ENCODE data around the gene LRP5. TPM values are rescaled to one million over a fixed set of nuclear protein-coding genes. Genes with fewer than 3 reads are reported as not detected.
A peak's percentile ranks its signal among the peaks of the same experiment; 100 is the strongest.

The LRP5 gene
- total RNA-seq, 1 donor from 2014 or later = 17.4 TPM

GRCh38 chr11:68274306-68274705, 38.1 kb upstream of the LRP5 start:
- DNase-seq = no peak
- H3K27me3 Mint-ChIP-seq (ENCODE audit: unreplicated experiment) = peaks cover 4% of the 10 kb centered on the region
- peak overlapping the region; percentile 28 for H3K27ac Mint-ChIP-seq (ENCODE audit: unreplicated experiment)
- H3K4me1 Mint-ChIP-seq (ENCODE audit: low read depth, unreplicated experiment) = peaks cover 11% of the 10 kb centered on the region
- no peaks in the 10 kb centered on the region for H3K9me3 Mint-ChIP-seq (ENCODE audit: unreplicated experiment)
- TF ChIP-seq CTCF (IDR thresholded peaks at IDR 0.05; ENCODE audit: partially characterized antibody, unreplicated experiment) = no peak
- no peaks in the 10 kb centered on the region for H3K36me3 Mint-ChIP-seq (ENCODE audit: unreplicated experiment)
- no peak overlapping the region for H3K4me3 Mint-ChIP-seq (ENCODE audit: unreplicated experiment)

GRCh38 chr11:68275721-68276507, 36.5 kb upstream of the LRP5 start:
- Mint-ChIP-seq H3K4me3 (ENCODE audit: unreplicated experiment) (no peak overlapping the region), H3K36me3 (ENCODE audit: unreplicated experiment) (no peaks in the 10 kb centered on the region), H3K9me3 (ENCODE audit: unreplicated experiment) (no peaks in the 10 kb centered on the region), H3K27me3 (ENCODE audit: unreplicated experiment) (peaks cover 4% of the 10 kb centered on the region), H3K27ac (ENCODE audit: unreplicated experiment) (no peak overlapping the region), H3K4me1 (ENCODE audit: low read depth, unreplicated experiment) (peaks cover 3% of the 10 kb centered on the region)
- no peak for DNase-seq
- no peak for TF ChIP-seq CTCF (IDR thresholded peaks at IDR 0.05; ENCODE audit: partially characterized antibody, unreplicated experiment)

- no peaks in the 10 kb centered on the region for H3K9me3 Mint-ChIP-seq (ENCODE audit: unreplicated experiment)
- H3K36me3 Mint-ChIP-seq (ENCODE audit: unreplicated experiment) = no peaks in the 10 kb centered on the region
- H3K4me3 Mint-ChIP-seq (ENCODE audit: unreplicated experiment) = no peak overlapping the region
- peaks cover 4% of the 10 kb centered on the region for H3K27me3 Mint-ChIP-seq (ENCODE audit: unreplicated experiment)
- H3K4me1 Mint-ChIP-seq (ENCODE audit: low read depth, unreplicated experiment) = peaks cover 2% of the 10 kb centered on the region
- H3K27ac Mint-ChIP-seq (ENCODE audit: unreplicated experiment) = no peak overlapping the region
- no peak for TF ChIP-seq CTCF (IDR thresholded peaks at IDR 0.05; ENCODE audit: partially characterized antibody, unreplicated experiment)
- no peak for DNase-seq
These were observed 35.5 kb upstream of the LRP5 start for GRCh38 chr11:68276861-68277260.

- Mint-ChIP-seq H3K4me3 (ENCODE audit: unreplicated experiment) (no peak overlapping the region), H3K27ac (ENCODE audit: unreplicated experiment) (no peak overlapping the region), H3K27me3 (ENCODE audit: unreplicated experiment) (peaks cover 2% of the 10 kb centered on the region), H3K4me1 (ENCODE audit: low read depth, unreplicated experiment) (peaks cover 2% of the 10 kb centered on the region), H3K36me3 (ENCODE audit: unreplicated experiment) (peaks cover 6% of the 10 kb centered on the region), H3K9me3 (ENCODE audit: unreplicated experiment) (peaks cover 3% of the 10 kb centered on the region)
- TF ChIP-seq CTCF (IDR thresholded peaks at IDR 0.05; ENCODE audit: partially characterized antibody, unreplicated experiment) = no peak
- no peak for DNase-seq
These were observed 32.7 kb upstream of the LRP5 start for GRCh38 chr11:68279676-68280075.

GRCh38 chr11:68282141-68282860, 30.1 kb upstream of the LRP5 start:
- Mint-ChIP-seq H3K27ac (ENCODE audit: unreplicated experiment) (no peak overlapping the region), H3K9me3 (ENCODE audit: unreplicated experiment) (peaks cover 5% of the 10 kb centered on the region), H3K36me3 (ENCODE audit: unreplicated experiment) (peaks cover 9% of the 10 kb centered on the region), H3K4me3 (ENCODE audit: unreplicated experiment) (no peak overlapping the region), H3K4me1 (ENCODE audit: low read depth, unreplicated experiment) (no peaks in the 10 kb centered on the region), H3K27me3 (ENCODE audit: unreplicated experiment) (peaks cover 2% of the 10 kb centered on the region)
- DNase-seq = no peak
- TF ChIP-seq CTCF (IDR thresholded peaks at IDR 0.05; ENCODE audit: partially characterized antibody, unreplicated experiment) = no peak
